Liver (tissue), 9 donors: ENCODE data around the gene NUDT1. TPM values are rescaled to one million over a fixed set of nuclear protein-coding genes. Genes with fewer than 3 reads are reported as not detected.

Experiments
- DNase-seq: peaks from one replicate; pipeline ENCODE4 v3.0.0-alpha.2; 2017; ENCODE audit warnings: low spot score
- H3K27ac ChIP-seq, 2 donors: one replicate each; pipeline ENCODE4 v1.7.0; 2013; ENCODE audit warnings: inconsistent platforms in 2 of 2, low read length in 2 of 2, control low read depth in 1 of 2, low read depth in 1 of 2, mild to moderate bottlenecking in 1 of 2
- H3K27me3 ChIP-seq, 4 donors: one replicate each; pipeline versions ENCODE4 v1.6.1 to v1.7.0; 2013; ENCODE audit warnings: low read length in 3 of 4, inconsistent platforms in 1 of 4, mild to moderate bottlenecking in 1 of 4, moderate library complexity in 1 of 4; ENCODE audit not compliant: control insufficient read depth in 4 of 4, insufficient read depth in 4 of 4
- H3K36me3 ChIP-seq, 4 donors: one replicate each; pipeline versions ENCODE4 v1.6.1 to v1.7.0; 2013; ENCODE audit warnings: low read length in 3 of 4, mild to moderate bottlenecking in 3 of 4, low read depth in 1 of 4, moderate library complexity in 1 of 4; ENCODE audit not compliant: control insufficient read depth in 4 of 4, insufficient read depth in 3 of 4
- H3K4me1 ChIP-seq, 4 donors: one replicate each; pipeline versions ENCODE4 v1.6.1 to v1.7.0; 2013; ENCODE audit warnings: low read length in 3 of 4, mild to moderate bottlenecking in 3 of 4, moderate library complexity in 1 of 4; ENCODE audit not compliant: control insufficient read depth in 4 of 4, insufficient read depth in 4 of 4
- H3K4me3 ChIP-seq, 3 donors: one replicate each; pipeline versions ENCODE4 v1.6.1 to v1.7.0; 2013; ENCODE audit warnings: low read length in 3 of 3, control low read depth in 1 of 3, low read depth in 1 of 3, mild to moderate bottlenecking in 1 of 3
- H3K9ac ChIP-seq, 2 donors: one replicate each; pipeline ENCODE4 v1.7.0; 2013; ENCODE audit warnings: low read length in 2 of 2, mild to moderate bottlenecking in 2 of 2, moderate library complexity in 2 of 2, control low read depth in 1 of 2, low read depth in 1 of 2
- H3K9me3 ChIP-seq, 4 donors: one replicate each; pipeline versions ENCODE4 v1.6.1 to v1.7.0; 2013; ENCODE audit warnings: low read length in 3 of 4; ENCODE audit not compliant: control insufficient read depth in 4 of 4
- ATF3 ChIP-seq: IDR thresholded peaks from 2 replicates; pipeline ENCODE4 v1.6.1; 2016; ENCODE audit warnings: antibody characterized with exemption
- EGR1 ChIP-seq, 2 donors: IDR thresholded peaks; 2 replicates each; pipeline ENCODE4 v1.6.1; 2016 to 2018; ENCODE audit warnings: antibody characterized with exemption in 2 of 2, low read depth in 2 of 2
- FOXA1 ChIP-seq: IDR thresholded peaks from 2 replicates; pipeline ENCODE4 v1.6.1; 2016; ENCODE audit warnings: antibody characterized with exemption
- FOXA2 ChIP-seq: IDR thresholded peaks from 2 replicates; pipeline ENCODE4 v1.6.1; 2016; ENCODE audit warnings: antibody characterized with exemption
- GABPA ChIP-seq, 2 donors: IDR thresholded peaks in 1 of 2; conservative IDR thresholded peaks in 1 of 2; 2 replicates each; pipeline ENCODE4 v1.6.1; 2016; ENCODE audit warnings: antibody characterized with exemption in 2 of 2, mild to moderate bottlenecking in 1 of 2, moderate library complexity in 1 of 2
- HNF4A ChIP-seq, 2 donors: conservative IDR thresholded peaks; 2 replicates each; pipeline ENCODE4 v1.6.1; 2016; ENCODE audit warnings: antibody characterized with exemption in 2 of 2, mild to moderate bottlenecking in 2 of 2
- HNF4G ChIP-seq: IDR thresholded peaks from 2 replicates; pipeline ENCODE4 v1.6.1; 2016; ENCODE audit warnings: antibody characterized with exemption
- JUND ChIP-seq, 2 donors: IDR thresholded peaks; 2 replicates each; pipeline ENCODE4 v1.6.1; 2016; ENCODE audit warnings: antibody characterized with exemption in 2 of 2
- MAX ChIP-seq: IDR thresholded peaks from 2 replicates; pipeline ENCODE4 v1.6.1; 2016; ENCODE audit warnings: antibody characterized with exemption
- NR2F2 ChIP-seq: IDR thresholded peaks from 2 replicates; pipeline ENCODE4 v1.6.1; 2016; ENCODE audit warnings: antibody characterized with exemption
- RAD21 ChIP-seq, 2 donors: IDR thresholded peaks; 2 replicates each; pipeline ENCODE4 v1.6.1; 2016; ENCODE audit warnings: antibody characterized with exemption in 2 of 2, mild to moderate bottlenecking in 2 of 2
- RXRA ChIP-seq, 2 donors: IDR thresholded peaks; 2 replicates each; pipeline ENCODE4 v1.6.1; 2017 to 2018; ENCODE audit warnings: antibody characterized with exemption in 2 of 2, mild to moderate bottlenecking in 1 of 2
- SP1 ChIP-seq: IDR thresholded peaks from 2 replicates; pipeline ENCODE4 v1.6.1; 2018; ENCODE audit warnings: antibody characterized with exemption, mild to moderate bottlenecking
- TAF1 ChIP-seq: conservative IDR thresholded peaks from 2 replicates; pipeline ENCODE4 v1.6.1; 2016; ENCODE audit warnings: antibody characterized with exemption, mild to moderate bottlenecking
- YY1 ChIP-seq: IDR thresholded peaks from 2 replicates; pipeline ENCODE4 v1.6.1; 2016; ENCODE audit warnings: antibody characterized with exemption, mild to moderate bottlenecking
- ZBTB33 ChIP-seq: IDR thresholded peaks from 2 replicates; pipeline ENCODE4 v1.6.1; 2016; ENCODE audit warnings: antibody characterized with exemption
- WGBS: extraction: QIAGEN DNeasy Blood & Tissue Kit; methylation state at CpG from one replicate; pipeline ENCODE4 v1.1.7; 2013; 5-methylcytosine and 5-hydroxymethylcytosine counted together
- polyA plus RNA-seq, 2 donors: library from polyadenylated mRNA; stranded (reverse) in 1 of 2; unstranded in 1 of 2; fragments of 200-250 nt in 1 of 2; fragments of >200 nt in 1 of 2; fragmentation: Nextera tagmentation in 1 of 2; extraction: Ambion mirVana in 1 of 2; gene quantifications; one replicate each; pipeline versions ENCODE4 v1.2.1 to v1.2.3, GENCODE V29; 2013 to 2015
- total RNA-seq, 2 donors: library from RNA; depleted of rRNA; stranded (reverse); fragments of >200 nt; gene quantifications; one replicate each; pipeline ENCODE4 v1.2.3, GENCODE V29; 2014
- TF ChIP-seq, protein P1 (sequence below): IDR thresholded peaks from 2 replicates; pipeline ENCODE4 v1.6.1; 2016; ENCODE audit warnings: antibody characterized with exemption, mild to moderate bottlenecking
- TF ChIP-seq, protein P2 (sequence below): fragments of 150-350 bp; IDR thresholded peaks from 2 replicates; pipeline ENCODE4 v1.5.1; 2017; ENCODE audit warnings: improper control_type of control experiment, low read depth, low read length; ENCODE audit not compliant: missing input control
- donor health status: healthy.
- donor health status: healthy.
- donor health status: healthy.
- donor health status: healthy.
- donor health status: healthy.

Gene NUDT1
- total and polyA plus RNA-seq, 4 donors, result 1.0 to 22.3 (median 3.1) TPM

- DNase-seq, result no peak
- 96% methylated on average over 11 of the region's 11 CpGs for WGBS
- TF ChIP-seq HNF4G, result no peak
- TF ChIP-seq FOXA2, result no peak
- no peak for TF ChIP-seq YY1
- no peak for TF ChIP-seq RXRA (IDR thresholded peaks at IDR 0.05)
- no peak for TF ChIP-seq HNF4A (conservative IDR thresholded peaks at IDR 0.05)
- no peak for TF ChIP-seq ATF3
- TF ChIP-seq, protein P1, sequence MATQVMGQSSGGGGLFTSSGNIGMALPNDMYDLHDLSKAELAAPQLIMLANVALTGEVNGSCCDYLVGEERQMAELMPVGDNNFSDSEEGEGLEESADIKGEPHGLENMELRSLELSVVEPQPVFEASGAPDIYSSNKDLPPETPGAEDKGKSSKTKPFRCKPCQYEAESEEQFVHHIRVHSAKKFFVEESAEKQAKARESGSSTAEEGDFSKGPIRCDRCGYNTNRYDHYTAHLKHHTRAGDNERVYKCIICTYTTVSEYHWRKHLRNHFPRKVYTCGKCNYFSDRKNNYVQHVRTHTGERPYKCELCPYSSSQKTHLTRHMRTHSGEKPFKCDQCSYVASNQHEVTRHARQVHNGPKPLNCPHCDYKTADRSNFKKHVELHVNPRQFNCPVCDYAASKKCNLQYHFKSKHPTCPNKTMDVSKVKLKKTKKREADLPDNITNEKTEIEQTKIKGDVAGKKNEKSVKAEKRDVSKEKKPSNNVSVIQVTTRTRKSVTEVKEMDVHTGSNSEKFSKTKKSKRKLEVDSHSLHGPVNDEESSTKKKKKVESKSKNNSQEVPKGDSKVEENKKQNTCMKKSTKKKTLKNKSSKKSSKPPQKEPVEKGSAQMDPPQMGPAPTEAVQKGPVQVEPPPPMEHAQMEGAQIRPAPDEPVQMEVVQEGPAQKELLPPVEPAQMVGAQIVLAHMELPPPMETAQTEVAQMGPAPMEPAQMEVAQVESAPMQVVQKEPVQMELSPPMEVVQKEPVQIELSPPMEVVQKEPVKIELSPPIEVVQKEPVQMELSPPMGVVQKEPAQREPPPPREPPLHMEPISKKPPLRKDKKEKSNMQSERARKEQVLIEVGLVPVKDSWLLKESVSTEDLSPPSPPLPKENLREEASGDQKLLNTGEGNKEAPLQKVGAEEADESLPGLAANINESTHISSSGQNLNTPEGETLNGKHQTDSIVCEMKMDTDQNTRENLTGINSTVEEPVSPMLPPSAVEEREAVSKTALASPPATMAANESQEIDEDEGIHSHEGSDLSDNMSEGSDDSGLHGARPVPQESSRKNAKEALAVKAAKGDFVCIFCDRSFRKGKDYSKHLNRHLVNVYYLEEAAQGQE, result no peak
- no peak for TF ChIP-seq NR2F2
- no peak for TF ChIP-seq RAD21 (IDR thresholded peaks at IDR 0.05)
- TF ChIP-seq, protein P2, sequence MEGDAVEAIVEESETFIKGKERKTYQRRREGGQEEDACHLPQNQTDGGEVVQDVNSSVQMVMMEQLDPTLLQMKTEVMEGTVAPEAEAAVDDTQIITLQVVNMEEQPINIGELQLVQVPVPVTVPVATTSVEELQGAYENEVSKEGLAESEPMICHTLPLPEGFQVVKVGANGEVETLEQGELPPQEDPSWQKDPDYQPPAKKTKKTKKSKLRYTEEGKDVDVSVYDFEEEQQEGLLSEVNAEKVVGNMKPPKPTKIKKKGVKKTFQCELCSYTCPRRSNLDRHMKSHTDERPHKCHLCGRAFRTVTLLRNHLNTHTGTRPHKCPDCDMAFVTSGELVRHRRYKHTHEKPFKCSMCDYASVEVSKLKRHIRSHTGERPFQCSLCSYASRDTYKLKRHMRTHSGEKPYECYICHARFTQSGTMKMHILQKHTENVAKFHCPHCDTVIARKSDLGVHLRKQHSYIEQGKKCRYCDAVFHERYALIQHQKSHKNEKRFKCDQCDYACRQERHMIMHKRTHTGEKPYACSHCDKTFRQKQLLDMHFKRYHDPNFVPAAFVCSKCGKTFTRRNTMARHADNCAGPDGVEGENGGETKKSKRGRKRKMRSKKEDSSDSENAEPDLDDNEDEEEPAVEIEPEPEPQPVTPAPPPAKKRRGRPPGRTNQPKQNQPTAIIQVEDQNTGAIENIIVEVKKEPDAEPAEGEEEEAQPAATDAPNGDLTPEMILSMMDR, result no peak
- TF ChIP-seq ZBTB33, result no peak
- TF ChIP-seq EGR1 (IDR thresholded peaks at IDR 0.05; ENCODE audit: low read depth in 2 of 2), result no peak
- TF ChIP-seq SP1, result no peak
- TF ChIP-seq FOXA1, result no peak
- TF ChIP-seq JUND (IDR thresholded peaks at IDR 0.05), result no peak
- TF ChIP-seq GABPA (IDR thresholded peaks at IDR 0.05 in 1 of 2, conservative IDR thresholded peaks at IDR 0.05 in 1 of 2), result no peak
- no peak for TF ChIP-seq MAX
- TF ChIP-seq TAF1, result no peak
- no peak overlapping the region for H3K4me3 ChIP-seq
- no peak overlapping the region for H3K9ac ChIP-seq
- peaks cover 0 to 5% (median 0%) of the 10 kb centered on the region in 4 donors for H3K4me1 ChIP-seq
- peaks cover 0 to 10% (median 3%) of the 10 kb centered on the region in 4 donors for H3K36me3 ChIP-seq
- no peaks in the 10 kb centered on the region for H3K9me3 ChIP-seq
- H3K27ac ChIP-seq, result no peak overlapping the region
- no peaks in the 10 kb centered on the region for H3K27me3 ChIP-seq
Observed at GRCh38 chr7:2278026-2278425, 36.0 kb downstream of the NUDT1 start.
